PC-3 (cell line): Measurements from ENCODE around the gene SAMM50. TPM values are rescaled to one million over a fixed set of nuclear protein-coding genes. Genes with fewer than 3 reads are reported as not detected.

Source experiments
- ATAC-seq: fragments of 200-7000 bp; cut with Tn5 transposase; 2 replicates; pipeline ENCODE4 v1.9.1; 2020; ENCODE audit warnings: mild to moderate bottlenecking, moderate library complexity
- BruUV-seq: library from RNA; stranded (reverse); fragments of 400-500 nt; replicated peaks from 2 replicates; lab custom pipeline; 2021; lab: Mats Ljungman, UMichigan
- CTCF ChIA-PET: fragments of 300-600 bp; sonication (Branson Sonifier 250); formaldehyde crosslinking; loops from one replicate; lab custom pipeline; 2022; ENCODE audit warnings: antibody characterized with exemption; lab: Charles Lee
- POLR2A ChIA-PET: fragments of 300-600 bp; sonication (Branson Sonifier 250); formaldehyde crosslinking; loops from one replicate; lab custom pipeline; 2022; ENCODE audit warnings: antibody characterized with exemption; ENCODE audit not compliant: unreplicated experiment; lab: Charles Lee
- DNase-seq: peaks from one replicate; pipeline ENCODE4 v3.0.0-alpha.2; 2015
- H2AFZ ChIP-seq: fragments of 300-600 bp; sonication (generic); 2 replicates; pipeline ENCODE4 v1.6.0; 2016; ENCODE audit warnings: antibody characterized with exemption, low read length
- H3F3A ChIP-seq: fragments of 300-600 bp; sonication (generic); one replicate; pipeline ENCODE4 v1.6.0; 2017; ENCODE audit warnings: antibody characterized with exemption, low read length, control low read depth, mild to moderate bottlenecking; ENCODE audit not compliant: unreplicated experiment
- H3K27ac ChIP-seq: fragments of 300-600 bp; sonication (generic); 2 replicates; pipeline ENCODE4 v1.5.1; 2016; ENCODE audit warnings: mild to moderate bottlenecking, low read length
- H3K27me3 ChIP-seq: fragments of 300-600 bp; sonication (generic); 2 replicates; pipeline ENCODE4 v1.6.1; 2016; ENCODE audit warnings: low read length, mixed read lengths
- H3K36me3 ChIP-seq: fragments of 300-600 bp; sonication (generic); 2 replicates; pipeline ENCODE4 v1.6.1; 2016; ENCODE audit warnings: low read depth, mixed run types, low read length, mixed read lengths
- H3K4me1 ChIP-seq: fragments of 300-600 bp; sonication (generic); 2 replicates; pipeline ENCODE4 v1.5.1; 2016; ENCODE audit warnings: low read length; ENCODE audit not compliant: insufficient read depth
- H3K4me2 ChIP-seq: fragments of 300-600 bp; sonication (generic); 2 replicates; pipeline ENCODE4 v1.6.0; 2016; ENCODE audit warnings: low read length
- H3K4me3 ChIP-seq: fragments of 300-600 bp; sonication (generic); 2 replicates; pipeline ENCODE4 v1.5.1; 2016; ENCODE audit warnings: mild to moderate bottlenecking, low read length, mixed read lengths
- H3K79me2 ChIP-seq: fragments of 300-600 bp; sonication (generic); 2 replicates; pipeline ENCODE4 v1.6.1; 2017; ENCODE audit warnings: low read length, mixed read lengths
- H3K9ac ChIP-seq: fragments of 300-600 bp; sonication (generic); 2 replicates; pipeline ENCODE4 v1.6.0; 2016; ENCODE audit warnings: mild to moderate bottlenecking, low read length
- H3K9me2 ChIP-seq: fragments of 300-600 bp; sonication (generic); replicated peaks from 2 replicates; pipeline ENCODE4 v1.6.1; 2016; ENCODE audit warnings: mixed run types, low read length, mixed read lengths
- H3K9me3 ChIP-seq: fragments of 300-600 bp; sonication (generic); 2 replicates; pipeline ENCODE4 v1.6.1; 2016; ENCODE audit warnings: low read length, mixed read lengths
- H4K20me1 ChIP-seq: fragments of 300-600 bp; sonication (generic); 2 replicates; pipeline ENCODE4 v1.6.1; 2016; ENCODE audit warnings: low read length, mixed read lengths
- CTCF ChIP-seq: fragments of 300-600 bp; sonication (generic); conservative IDR thresholded peaks from 2 replicates; pipeline ENCODE4 v1.5.1; 2017; ENCODE audit warnings: antibody characterized with exemption, low read depth, mild to moderate bottlenecking, low read length
- EZH2 ChIP-seq: fragments of 300-600 bp; sonication (generic); IDR thresholded peaks from one replicate; pipeline ENCODE4 v1.6.1; 2017; ENCODE audit warnings: antibody characterized with exemption, mild to moderate bottlenecking, low read length; ENCODE audit not compliant: unreplicated experiment
- EZH2phosphoT487 ChIP-seq: fragments of 300-600 bp; sonication (generic); IDR thresholded peaks from 2 replicates; pipeline ENCODE4 v1.6.1; 2018; ENCODE audit warnings: mild to moderate bottlenecking, antibody characterized with exemption, low read length, borderline replicate concordance
- intact Hi-C: fragments of 100-400 bp; cut with micrococcal nuclease; formaldehyde crosslinking; loops from 2 replicates; pipeline ENCODE4 v1.9.0; 2023
- total RNA-seq: library from RNA; depleted of rRNA; stranded (reverse); fragments of >200 nt; gene quantifications from 2 replicates; pipeline ENCODE4 v1.2.3, GENCODE V29; 2014

Gene SAMM50
- total RNA-seq, 1 experiment from 2014 or later: 34.5 TPM

- Histone ChIP-seq H3K9me3 (no peaks in the 10 kb centered on the region), H3K4me2 (no peak overlapping the region), H4K20me1 (no peaks in the 10 kb centered on the region), H3K9me2 (no peaks in the 10 kb centered on the region), H3K79me2 (no peaks in the 10 kb centered on the region), H3K9ac (no peak overlapping the region), H3K27ac (no peak overlapping the region), H3K4me1 (no peaks in the 10 kb centered on the region), H3F3A (no peaks in the 10 kb centered on the region), H3K36me3 (peaks cover 6% of the 10 kb centered on the region; the same call in 1 of the 2 replicates), H3K27me3 (no peaks in the 10 kb centered on the region), H2AFZ (no peak overlapping the region), H3K4me3 (no peak overlapping the region)
- DNase-seq (no peak), ATAC-seq (no peak)
- intact Hi-C loops: no loop called here
- ChIA-PET CTCF (no interaction called here), POLR2A (no interaction called here)
- no peak for TF ChIP-seq EZH2phosphoT487
- BruUV-seq: no TSS peak
Measured at GRCh38 chr22:43975041-43975440, 19.8 kb downstream of the SAMM50 start.

- H3K27ac ChIP-seq: no peak overlapping the region
- BruUV-seq: no TSS peak
- no peaks in the 10 kb centered on the region for H3F3A ChIP-seq
- ChIA-PET CTCF (no interaction called here), POLR2A (no interaction called here)
- DNase-seq (no peak), ATAC-seq (no peak)
- no peaks in the 10 kb centered on the region for H4K20me1 ChIP-seq
- no peak for TF ChIP-seq CTCF
- no peak for TF ChIP-seq EZH2phosphoT487
- no peak for TF ChIP-seq EZH2
- no peaks in the 10 kb centered on the region for H3K9me3 ChIP-seq
- H2AFZ ChIP-seq: no peak overlapping the region
- H3K27me3 ChIP-seq: no peaks in the 10 kb centered on the region
- H3K4me3 ChIP-seq: no peak overlapping the region
- H3K36me3 ChIP-seq: peaks cover 14% of the 10 kb centered on the region; the same call in 1 of the 2 replicates
- H3K4me1 ChIP-seq: no peaks in the 10 kb centered on the region
- no peak overlapping the region for H3K9ac ChIP-seq
- no peaks in the 10 kb centered on the region for H3K79me2 ChIP-seq
- no peak overlapping the region for H3K4me2 ChIP-seq
- intact Hi-C loops: no loop called here
- no peaks in the 10 kb centered on the region for H3K9me2 ChIP-seq
Measured at GRCh38 chr22:43976861-43977795, 21.9 kb downstream of the SAMM50 start.

- no peak for ATAC-seq
- no peaks in the 10 kb centered on the region for H3K27me3 ChIP-seq
- no peak overlapping the region for H2AFZ ChIP-seq
- H3K4me3 ChIP-seq: no peak overlapping the region
- no peaks in the 10 kb centered on the region for H4K20me1 ChIP-seq
- peaks cover 11% of the 10 kb centered on the region; the same call in 1 of the 2 replicates for H3K36me3 ChIP-seq
- intact Hi-C loops: no loop called here
- CTCF ChIA-PET: no interaction called here
- DNase-seq: no peak
- POLR2A ChIA-PET: no interaction called here
- H3K27ac ChIP-seq: no peak overlapping the region
- TF ChIP-seq EZH2 (no peak), EZH2phosphoT487 (no peak), CTCF (no peak)
- H3K4me1 ChIP-seq: no peaks in the 10 kb centered on the region
- H3K9me3 ChIP-seq: no peaks in the 10 kb centered on the region
- H3K9me2 ChIP-seq: no peaks in the 10 kb centered on the region
- no TSS peak for BruUV-seq
- H3F3A ChIP-seq: no peaks in the 10 kb centered on the region
- no peak overlapping the region for H3K9ac ChIP-seq
- no peaks in the 10 kb centered on the region for H3K79me2 ChIP-seq
- H3K4me2 ChIP-seq: no peak overlapping the region
Measured at GRCh38 chr22:43978558-43978957, 23.3 kb downstream of the SAMM50 start.
